Calu3 (cell line): ENCODE data around the gene MAP6D1. TPM values are rescaled to one million over a fixed set of nuclear protein-coding genes. Genes with fewer than 3 reads are reported as not detected.

ENCODE experiments used
- BruUV-seq: library from RNA; stranded (reverse); fragments of 400-500 nt; replicated peaks from 2 replicates; lab custom pipeline; 2021; lab: Mats Ljungman, UMichigan
- CTCF ChIA-PET: fragments of 300-600 bp; sonication (Branson Sonifier 250); formaldehyde crosslinking; loops from one replicate; lab custom pipeline; 2022; ENCODE audit warnings: antibody characterized with exemption; lab: Charles Lee
- DNase-seq: peaks from one replicate; pipeline ENCODE4 v3.0.0; 2022
- H3K27ac Mint-ChIP-seq: one replicate; pipeline ENCODE4 v1.8.0; 2022; ENCODE audit warnings: mixed read lengths; ENCODE audit not compliant: unreplicated experiment
- H3K27me3 Mint-ChIP-seq: one replicate; pipeline ENCODE4 v1.8.0; 2022; ENCODE audit warnings: mixed read lengths; ENCODE audit not compliant: unreplicated experiment
- H3K36me3 Mint-ChIP-seq: one replicate; pipeline ENCODE4 v1.8.0; 2022; ENCODE audit warnings: mild to moderate bottlenecking, moderate library complexity, mixed read lengths; ENCODE audit not compliant: insufficient read depth, unreplicated experiment
- H3K4me1 Mint-ChIP-seq: one replicate; pipeline ENCODE4 v1.8.0; 2022; ENCODE audit warnings: mild to moderate bottlenecking, low read depth, mixed read lengths; ENCODE audit not compliant: unreplicated experiment
- H3K4me3 Mint-ChIP-seq: one replicate; pipeline ENCODE4 v1.8.0; 2022; ENCODE audit warnings: mild to moderate bottlenecking, low read depth, moderate library complexity, mixed read lengths; ENCODE audit not compliant: unreplicated experiment
- H3K9me3 Mint-ChIP-seq: one replicate; pipeline ENCODE4 v1.8.0; 2022; ENCODE audit warnings: low read depth, mixed read lengths; ENCODE audit not compliant: unreplicated experiment
- intact Hi-C: fragments of 100-400 bp; cut with micrococcal nuclease; formaldehyde crosslinking; loops from one replicate; pipeline ENCODE4 v1.10.0; 2022; ENCODE audit not compliant: unreplicated experiment
- total RNA-seq: library from RNA; stranded (reverse); gene quantifications from 2 replicates; pipeline ENCODE4 v1.2.3, GENCODE V29; 2022
- TF ChIP-seq, protein P1 (sequence below): fragments of 200-600 bp; IDR thresholded peaks from one replicate; pipeline ENCODE4 v1.8.0; 2022; ENCODE audit warnings: antibody characterized with exemption; ENCODE audit not compliant: unreplicated experiment

MAP6D1 gene
- total RNA-seq, 1 experiment from 2014 or later, result 5.4 TPM

DNA sequence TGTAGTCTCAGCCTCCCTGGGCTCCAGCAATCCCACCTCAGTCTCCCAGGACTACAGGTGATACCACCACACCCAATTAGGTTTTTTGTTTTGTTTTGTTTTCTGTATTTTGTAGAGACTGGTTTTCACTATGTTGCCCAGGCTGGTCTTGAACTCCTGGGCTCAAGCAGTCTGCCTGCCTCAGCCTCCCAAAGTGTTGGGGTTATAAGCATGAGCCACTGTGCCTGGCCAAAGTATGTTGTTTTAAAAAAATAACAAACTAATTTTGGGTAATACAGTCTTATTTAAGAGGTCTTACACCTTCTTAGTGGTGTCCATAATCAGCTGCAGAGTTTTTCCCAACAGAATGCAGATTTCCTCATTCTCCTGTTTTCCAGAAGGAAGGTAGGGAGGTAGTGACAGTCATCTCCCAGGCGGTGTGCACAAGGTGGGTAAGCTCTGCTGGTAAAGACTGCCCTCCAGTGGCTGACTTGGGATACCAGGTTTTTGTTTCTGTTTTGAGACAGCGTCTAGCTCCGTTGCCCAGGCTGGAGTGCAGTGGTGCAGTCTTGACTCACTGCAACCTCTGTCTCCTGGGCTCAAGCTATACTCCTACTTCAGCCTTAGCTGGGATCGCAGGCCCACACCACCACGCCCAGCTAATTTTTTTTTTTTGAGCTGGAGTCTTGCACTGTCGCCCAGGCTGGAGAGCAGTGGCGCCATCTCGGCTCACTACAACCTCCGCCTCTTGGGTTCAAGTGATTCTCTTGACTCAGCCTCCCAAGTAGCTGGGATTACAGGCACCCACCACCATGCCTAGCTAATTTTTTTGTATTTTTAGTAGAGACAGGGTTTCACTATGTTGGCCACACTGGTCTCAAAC is 58.4 kb downstream of the MAP6D1 start:
- CTCF ChIA-PET, result interaction anchor here (0.6 to 1.3 kb wide), 12 partner anchors 8 to 644 kb away, joined by 3 to 12 read pairs (median 4); partner anchors contain the start of gene YEATS2
- peaks cover 24% of the 10 kb centered on the region for H3K4me1 Mint-ChIP-seq
- no TSS peak for BruUV-seq
- TF ChIP-seq, protein P1, sequence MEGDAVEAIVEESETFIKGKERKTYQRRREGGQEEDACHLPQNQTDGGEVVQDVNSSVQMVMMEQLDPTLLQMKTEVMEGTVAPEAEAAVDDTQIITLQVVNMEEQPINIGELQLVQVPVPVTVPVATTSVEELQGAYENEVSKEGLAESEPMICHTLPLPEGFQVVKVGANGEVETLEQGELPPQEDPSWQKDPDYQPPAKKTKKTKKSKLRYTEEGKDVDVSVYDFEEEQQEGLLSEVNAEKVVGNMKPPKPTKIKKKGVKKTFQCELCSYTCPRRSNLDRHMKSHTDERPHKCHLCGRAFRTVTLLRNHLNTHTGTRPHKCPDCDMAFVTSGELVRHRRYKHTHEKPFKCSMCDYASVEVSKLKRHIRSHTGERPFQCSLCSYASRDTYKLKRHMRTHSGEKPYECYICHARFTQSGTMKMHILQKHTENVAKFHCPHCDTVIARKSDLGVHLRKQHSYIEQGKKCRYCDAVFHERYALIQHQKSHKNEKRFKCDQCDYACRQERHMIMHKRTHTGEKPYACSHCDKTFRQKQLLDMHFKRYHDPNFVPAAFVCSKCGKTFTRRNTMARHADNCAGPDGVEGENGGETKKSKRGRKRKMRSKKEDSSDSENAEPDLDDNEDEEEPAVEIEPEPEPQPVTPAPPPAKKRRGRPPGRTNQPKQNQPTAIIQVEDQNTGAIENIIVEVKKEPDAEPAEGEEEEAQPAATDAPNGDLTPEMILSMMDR, result peak; percentile 96
- no peaks in the 10 kb centered on the region for H3K9me3 Mint-ChIP-seq
- no peak overlapping the region for H3K4me3 Mint-ChIP-seq
- intact Hi-C loops, result loop anchor here (1.0 kb wide), 1 partner anchor 298 kb away; no protein-coding TSS in a partner anchor
- no peaks in the 10 kb centered on the region for H3K27me3 Mint-ChIP-seq
- peak; percentile 89 for DNase-seq
- H3K36me3 Mint-ChIP-seq, result peaks cover 14% of the 10 kb centered on the region
- no peak overlapping the region for H3K27ac Mint-ChIP-seq

DNA sequence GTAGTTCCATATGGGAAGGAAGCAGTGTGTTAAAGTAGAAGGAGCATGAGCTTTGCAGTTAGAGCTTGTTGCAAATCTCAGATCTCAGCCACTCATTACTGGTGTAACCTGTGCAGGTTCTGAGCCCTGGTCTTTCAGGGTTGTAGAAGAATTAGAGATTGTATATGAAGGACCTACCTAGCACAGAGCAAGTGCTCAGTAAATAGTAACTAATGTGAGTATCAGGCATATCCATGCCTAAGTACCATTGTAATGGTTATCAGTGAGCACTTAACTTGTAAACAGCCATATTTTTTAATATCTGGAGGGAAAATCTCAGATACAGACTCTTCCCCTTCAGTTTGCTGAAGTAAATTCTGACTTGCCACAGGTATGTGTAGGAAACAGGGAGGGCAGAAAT is 59.3 kb downstream of the MAP6D1 start:
- H3K9me3 Mint-ChIP-seq, result no peaks in the 10 kb centered on the region
- H3K27me3 Mint-ChIP-seq, result no peaks in the 10 kb centered on the region
- intact Hi-C loops, result no loop called here
- peaks cover 24% of the 10 kb centered on the region for H3K4me1 Mint-ChIP-seq
- CTCF ChIA-PET, result interaction anchor here (1.1 kb wide), 2 partner anchors 57 to 518 kb away, joined by 3 to 4 read pairs; no protein-coding TSS in a partner anchor
- no peak overlapping the region for H3K4me3 Mint-ChIP-seq
- TF ChIP-seq, protein P1, result no peak
- H3K27ac Mint-ChIP-seq, result peak overlapping the region; percentile 54
- peaks cover 23% of the 10 kb centered on the region for H3K36me3 Mint-ChIP-seq
- BruUV-seq, result no TSS peak
- no peak for DNase-seq

Other genes with a start within 250 kb of the MAP6D1 start
- gene KLHL24, start 190.0 kb downstream of the MAP6D1 start, total RNA-seq, result 38.2 and 42.7 TPM in 2 replicates
- 54.6 and 57.4 TPM in 2 replicates for gene YEATS2, start 127.8 kb downstream of the MAP6D1 start, total RNA-seq
- 80.4 and 84.3 TPM in 2 replicates for gene PARL, start 59.3 kb upstream of the MAP6D1 start, total RNA-seq
- gene ABCC5, start 192.3 kb upstream of the MAP6D1 start, total RNA-seq, result 33.8 and 39.1 TPM in 2 replicates
- not detected in 2 replicates for gene HTR3D, start 206.2 kb upstream of the MAP6D1 start, total RNA-seq
- gene HTR3C, start 227.5 kb upstream of the MAP6D1 start, total RNA-seq, result not detected in 2 replicates